GM23248 (cell line): ENCODE measurements around the gene PLIN5. TPM values are rescaled to one million over a fixed set of nuclear protein-coding genes. Genes with fewer than 3 reads are reported as not detected.

Experiments
- DNase-seq: peaks from one replicate; pipeline ENCODE4 v3.0.0-alpha.2; 2015
- H2AFZ ChIP-seq: fragments of 200-600 bp; sonication (generic); 2 replicates; pipeline ENCODE4 v1.6.1; 2016; ENCODE audit warnings: antibody characterized with exemption
- H3F3A ChIP-seq: fragments of 200-600 bp; sonication (generic); 2 replicates; pipeline ENCODE4 v1.6.1; 2016; ENCODE audit warnings: mild to moderate bottlenecking, antibody characterized with exemption, mixed run types; ENCODE audit not compliant: insufficient read depth
- H3K27ac ChIP-seq: fragments of 200-600 bp; sonication (generic); 2 replicates; pipeline ENCODE4 v1.5.1; 2016; ENCODE audit warnings: mild to moderate bottlenecking
- H3K27me3 ChIP-seq: fragments of 200-600 bp; sonication (generic); replicated peaks from 2 replicates; pipeline ENCODE4 v1.6.1; 2016; ENCODE audit warnings: mild to moderate bottlenecking; ENCODE audit not compliant: insufficient read depth
- H3K36me3 ChIP-seq: fragments of 200-600 bp; sonication (generic); 2 replicates; pipeline ENCODE4 v1.6.1; 2016; ENCODE audit warnings: low read depth, mild to moderate bottlenecking
- H3K4me1 ChIP-seq: fragments of 200-600 bp; sonication (generic); 2 replicates; pipeline ENCODE4 v1.6.1; 2016; ENCODE audit warnings: mild to moderate bottlenecking; ENCODE audit not compliant: insufficient read depth
- H3K4me2 ChIP-seq: fragments of 200-600 bp; sonication (generic); one replicate; pipeline ENCODE4 v1.6.1; 2016; ENCODE audit warnings: mild to moderate bottlenecking; ENCODE audit not compliant: unreplicated experiment
- H3K4me3 ChIP-seq: fragments of 200-600 bp; sonication (generic); 2 replicates; pipeline ENCODE4 v1.5.1; 2016; ENCODE audit warnings: mild to moderate bottlenecking
- H3K79me2 ChIP-seq: fragments of 200-600 bp; sonication (generic); 2 replicates; pipeline ENCODE4 v1.6.1; 2016; ENCODE audit warnings: mild to moderate bottlenecking; ENCODE audit not compliant: insufficient read depth
- H3K9ac ChIP-seq: fragments of 200-600 bp; sonication (generic); 2 replicates; pipeline ENCODE4 v1.6.1; 2016; ENCODE audit warnings: mild to moderate bottlenecking
- H3K9me2 ChIP-seq: fragments of 200-600 bp; sonication (generic); 2 replicates; pipeline ENCODE4 v1.6.1; 2016; ENCODE audit warnings: mixed run types, mild to moderate bottlenecking, moderate library complexity; ENCODE audit not compliant: insufficient read depth
- H3K9me3 ChIP-seq: fragments of 200-600 bp; sonication (generic); one replicate; pipeline ENCODE4 v1.6.1; 2017; ENCODE audit warnings: low read depth
- H4K20me1 ChIP-seq: fragments of 200-600 bp; sonication (generic); 2 replicates; pipeline ENCODE4 v1.6.0; 2016; ENCODE audit not compliant: insufficient read depth
- EZH2 ChIP-seq: fragments of 200-600 bp; sonication (generic); IDR thresholded peaks from 2 replicates; pipeline ENCODE4 v1.6.1; 2018; ENCODE audit warnings: antibody characterized with exemption, mild to moderate bottlenecking; ENCODE audit not compliant: insufficient read depth, poor library complexity, severe bottlenecking
- EZH2phosphoT487 ChIP-seq: fragments of 200-600 bp; sonication (generic); IDR thresholded peaks from 2 replicates; pipeline ENCODE4 v1.6.1; 2018; ENCODE audit warnings: antibody characterized with exemption, moderate library complexity, mild to moderate bottlenecking, low read depth; ENCODE audit not compliant: insufficient read depth
- WGBS, 2 experiments: methylation state at CpG; one replicate each; pipeline ENCODE4 v1.1.6; 2015 to 2017; ENCODE audit warnings: low lambda C conversion rate in 2 of 2, low coverage in 1 of 2; ENCODE audit errors: missing lambda C conversion rate in 2 of 2; 5-methylcytosine and 5-hydroxymethylcytosine counted together
- in situ Hi-C: fragments of 300-500 bp; cut with MboI; formaldehyde crosslinking; loops from 2 replicates; pipeline ENCODE4 v1.15.0; 2020
- polyA plus RNA-seq: library from polyadenylated mRNA; unstranded; fragments of >200 nt; fragmentation: Nextera tagmentation; extraction: Ambion mirVana; gene quantifications from 2 replicates; pipeline ENCODE4 v1.2.1, GENCODE V29; 2016
- total RNA-seq: library from RNA; depleted of rRNA; stranded (reverse); fragments of >200 nt; shearing (Covaris generic); gene quantifications from 2 replicates; pipeline ENCODE4 v1.2.3, GENCODE V29; 2014

The PLIN5 gene
- total and polyA plus RNA-seq, 2 experiments from 2014 or later, result not detected

DNA sequence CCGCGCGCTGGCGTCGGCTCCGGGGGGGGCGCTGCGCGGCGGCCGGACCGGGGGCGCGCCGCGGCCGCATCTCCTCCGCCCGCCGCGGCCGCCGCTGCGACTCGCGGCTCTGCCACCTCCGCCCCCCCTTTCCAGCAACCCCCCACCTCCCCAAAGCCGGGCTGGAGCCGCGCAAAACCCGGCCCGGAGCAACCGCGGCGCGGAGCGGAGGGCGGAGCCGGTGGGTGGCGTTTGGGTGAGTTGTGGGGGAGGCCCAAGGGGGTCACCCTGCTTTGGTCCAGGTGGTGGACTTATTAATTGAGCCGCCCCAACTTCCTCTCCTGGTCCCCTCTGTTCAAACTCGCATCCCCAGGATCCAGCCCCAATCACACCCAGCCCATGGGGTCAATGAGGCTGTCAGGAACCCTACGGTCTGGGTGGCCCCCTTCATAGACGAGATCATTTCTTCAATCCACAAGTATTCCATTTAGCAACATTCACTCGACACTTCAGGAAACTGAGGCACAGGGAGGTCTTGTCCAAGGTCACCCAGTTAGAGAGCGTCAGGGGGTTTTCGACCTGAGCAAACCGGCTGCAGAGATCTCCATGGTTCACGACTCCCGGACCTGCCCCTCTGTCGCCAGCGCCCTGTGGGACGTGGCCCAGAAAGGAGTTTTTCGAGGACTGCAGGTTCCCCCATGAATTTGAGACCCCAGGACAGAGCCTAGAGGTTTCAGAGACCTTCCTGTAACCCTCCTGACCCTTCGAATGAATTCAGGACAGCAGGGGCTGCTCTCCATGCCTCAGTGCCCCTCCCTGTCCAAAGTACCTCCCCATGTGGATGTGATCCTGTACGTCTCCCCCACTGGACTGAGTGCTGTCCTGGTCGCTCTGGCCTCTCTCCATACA is 46.9 kb upstream of the PLIN5 start:
- Histone ChIP-seq H3K27me3 (peaks cover 50% of the 10 kb centered on the region), H4K20me1 (no peaks in the 10 kb centered on the region), H3K36me3 (no peaks in the 10 kb centered on the region), H2AFZ (no peak overlapping the region), H3K4me3 (no peak overlapping the region), H3F3A (no peaks in the 10 kb centered on the region), H3K9ac (no peak overlapping the region), H3K4me2 (no peak overlapping the region), H3K9me2 (no peaks in the 10 kb centered on the region), H3K79me2 (no peaks in the 10 kb centered on the region), H3K27ac (no peak overlapping the region), H3K4me1 (no peaks in the 10 kb centered on the region), H3K9me3 (no peaks in the 10 kb centered on the region)
- in situ Hi-C loops, result no loop called here
- TF ChIP-seq EZH2phosphoT487, result no peak
- no peak for TF ChIP-seq EZH2
- WGBS, 2 experiments, result 16 to 36% methylated on average over 15 to 42 of the region's 57 CpGs
- no peak for DNase-seq

DNA sequence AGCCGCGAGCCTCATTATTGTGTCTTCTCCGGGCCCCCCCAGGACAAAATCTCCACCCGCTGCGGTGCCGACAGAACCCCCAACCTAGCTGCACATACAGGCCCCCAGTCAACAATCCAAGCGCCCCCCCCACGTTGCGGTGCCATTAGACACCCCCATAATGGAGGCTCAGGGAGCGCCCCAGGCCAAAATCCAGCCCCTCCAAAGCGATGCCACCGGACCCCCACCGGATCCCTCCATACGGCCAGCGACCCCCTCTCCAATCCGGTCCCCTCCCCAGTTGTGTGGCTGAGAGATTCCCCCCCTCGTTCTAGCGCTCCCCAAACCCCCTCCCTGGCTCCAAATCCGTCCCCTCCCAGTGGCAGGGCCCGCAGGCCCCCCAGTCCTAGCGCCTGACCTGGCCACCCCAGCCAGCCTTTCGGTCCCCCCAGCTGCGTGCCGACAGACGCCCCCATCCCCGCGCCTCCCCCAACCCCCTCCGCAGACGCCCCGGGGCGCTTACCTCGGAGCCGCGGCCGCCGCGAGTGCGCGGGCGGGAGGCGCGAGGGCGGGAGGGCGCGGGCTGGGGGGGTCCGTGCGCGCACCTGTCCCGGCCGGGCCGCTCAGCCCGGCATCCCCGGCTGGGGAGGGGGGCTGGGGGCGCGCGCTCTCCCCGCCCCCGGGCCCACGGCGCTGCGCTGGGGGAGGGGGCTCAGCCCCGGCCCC is 46.1 kb upstream of the PLIN5 start:
- Histone ChIP-seq H3K36me3 (no peaks in the 10 kb centered on the region), H3K4me2 (no peak overlapping the region), H4K20me1 (no peaks in the 10 kb centered on the region), H3F3A (peaks cover 6% of the 10 kb centered on the region; the same call in 1 of the 2 replicates), H2AFZ (no peak overlapping the region), H3K4me3 (no peak overlapping the region), H3K9me2 (no peaks in the 10 kb centered on the region), H3K9me3 (no peaks in the 10 kb centered on the region), H3K27ac (no peak overlapping the region), H3K79me2 (no peaks in the 10 kb centered on the region), H3K4me1 (no peaks in the 10 kb centered on the region), H3K9ac (no peak overlapping the region), H3K27me3 (peaks cover 42% of the 10 kb centered on the region)
- WGBS, 2 experiments, result 1 to 11% methylated on average over 6 to 45 of the region's 62 CpGs
- no peak for DNase-seq
- in situ Hi-C loops, result no loop called here
- TF ChIP-seq EZH2phosphoT487 (no peak), EZH2 (no peak)

DNA sequence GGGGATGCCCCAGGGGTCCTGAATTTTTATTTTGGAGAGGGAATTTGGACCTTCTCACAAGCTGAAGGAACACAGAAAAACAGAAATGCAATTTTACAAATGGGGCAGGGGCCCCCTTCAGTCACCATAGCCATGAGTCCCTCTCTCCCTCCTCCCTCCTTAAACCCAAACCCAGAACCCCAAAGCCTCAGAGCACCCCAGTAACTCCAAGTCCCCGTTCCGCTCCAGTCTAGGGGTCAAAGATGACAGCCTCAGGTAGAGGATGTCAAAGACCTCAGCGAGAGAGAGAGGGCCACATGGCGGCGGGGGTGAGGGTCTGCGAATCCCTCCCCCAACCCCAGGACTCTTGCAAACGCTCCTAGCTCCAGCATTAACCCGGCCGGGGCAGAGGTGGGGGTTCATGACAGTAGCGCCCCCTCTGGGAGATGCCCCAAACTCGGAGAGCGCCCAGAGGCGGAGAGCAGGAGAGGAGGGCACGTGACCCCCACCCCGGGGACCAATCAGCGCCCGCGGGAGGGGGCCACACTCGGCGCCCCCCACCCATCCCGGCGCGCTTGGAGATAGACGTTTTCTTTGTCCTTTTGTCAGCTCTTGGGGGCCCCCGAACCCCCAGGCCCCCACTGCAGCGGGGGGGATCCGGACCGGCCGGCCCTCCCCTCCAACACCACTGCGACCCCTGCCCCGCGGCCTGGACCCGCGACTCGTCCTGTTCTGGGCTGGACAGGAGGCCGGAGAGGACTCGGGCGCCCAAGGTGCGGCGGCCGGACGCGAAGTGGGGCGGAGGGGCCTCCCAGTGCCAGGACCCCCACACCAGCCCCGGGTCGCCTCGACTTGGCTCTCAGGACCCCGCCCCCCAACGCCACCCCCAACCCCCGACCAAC is 45.2 kb upstream of the PLIN5 start:
- Histone ChIP-seq H2AFZ (no peak overlapping the region), H3K9me2 (no peaks in the 10 kb centered on the region), H3K4me2 (no peak overlapping the region), H3K36me3 (no peaks in the 10 kb centered on the region), H3K79me2 (no peaks in the 10 kb centered on the region), H3F3A (peaks cover 6% of the 10 kb centered on the region; the same call in 1 of the 2 replicates), H3K9ac (no peak overlapping the region), H3K4me1 (peaks cover 4% of the 10 kb centered on the region; the same call in 1 of the 2 replicates), H3K4me3 (no peak overlapping the region), H3K27ac (no peak overlapping the region), H3K27me3 (peaks cover 36% of the 10 kb centered on the region), H4K20me1 (no peaks in the 10 kb centered on the region), H3K9me3 (no peaks in the 10 kb centered on the region)
- 3% methylated on average over 19 to 45 of the region's 50 CpGs for WGBS, 2 experiments
- no peak for DNase-seq
- in situ Hi-C loops, result no loop called here
- TF ChIP-seq EZH2phosphoT487 (0 out of 2 replicates have a peak, but pooled peaks have one; percentile 39), EZH2 (peak; percentile 99)

DNA sequence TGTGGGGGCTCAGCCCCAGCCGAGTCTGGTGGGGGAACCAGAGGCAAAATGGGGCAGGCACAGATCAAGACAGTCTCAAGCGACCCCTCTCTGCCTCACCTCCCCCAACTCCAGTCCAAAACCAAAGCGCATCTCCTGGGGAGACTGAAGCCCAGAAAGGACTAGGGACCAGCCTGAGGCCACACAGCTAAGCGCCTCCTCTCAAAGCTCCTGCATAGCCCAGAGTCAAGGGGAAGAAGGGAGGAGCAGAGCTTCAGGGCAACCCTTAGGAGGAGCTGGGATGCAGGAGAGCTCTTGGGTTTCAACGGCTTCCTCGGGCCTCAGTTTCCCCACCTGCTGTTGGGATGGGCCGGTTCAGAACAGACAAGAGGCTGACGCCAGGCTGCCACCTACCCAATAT is 44.4 kb upstream of the PLIN5 start:
- Histone ChIP-seq H3K27me3 (peaks cover 27% of the 10 kb centered on the region), H3K9me3 (no peaks in the 10 kb centered on the region), H3K79me2 (no peaks in the 10 kb centered on the region), H3F3A (peaks cover 6% of the 10 kb centered on the region; the same call in 1 of the 2 replicates), H3K36me3 (no peaks in the 10 kb centered on the region), H3K27ac (no peak overlapping the region), H3K4me1 (peaks cover 12% of the 10 kb centered on the region), H3K4me2 (no peak overlapping the region), H3K4me3 (no peak overlapping the region), H2AFZ (no peak overlapping the region), H3K9ac (no peak overlapping the region), H3K9me2 (no peaks in the 10 kb centered on the region), H4K20me1 (no peaks in the 10 kb centered on the region)
- in situ Hi-C loops, result no loop called here
- TF ChIP-seq EZH2phosphoT487, result no peak
- no peak for TF ChIP-seq EZH2
- DNase-seq, result no peak
- 51 to 53% methylated on average over 7 to 8 of the region's 8 CpGs for WGBS, 2 experiments
